Activated T-cell treated with anti-CD3 and anti-CD28 coated beads for 24 hours (primary cell): ENCODE measurements around the gene DRD2.

Experiments
- DNase-seq: peaks from one replicate; pipeline ENCODE4 v3.0.0-alpha.2; 2020; ENCODE audit warnings: low read depth

The DRD2 gene

DNA sequence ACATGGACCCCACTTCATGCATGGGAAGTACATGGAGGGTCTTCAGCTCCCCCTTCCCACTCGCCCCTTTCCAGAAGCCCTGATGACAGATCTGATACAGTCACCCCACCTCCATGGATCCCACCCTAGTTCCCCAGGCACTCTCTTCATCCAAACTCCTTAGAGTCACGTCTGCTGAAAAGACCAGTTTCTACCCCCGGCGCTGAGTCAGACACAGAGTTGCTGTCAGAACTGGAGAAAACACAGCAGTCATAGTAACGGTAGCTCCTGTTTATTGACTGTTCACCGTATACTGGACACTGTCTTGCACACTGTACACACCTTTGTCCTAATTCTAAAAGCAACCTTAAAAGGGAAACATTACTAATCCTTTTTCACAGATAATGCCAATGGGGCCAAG lies 29.1 kb downstream of the DRD2 start:
- DNase-seq, result no peak

DNA sequence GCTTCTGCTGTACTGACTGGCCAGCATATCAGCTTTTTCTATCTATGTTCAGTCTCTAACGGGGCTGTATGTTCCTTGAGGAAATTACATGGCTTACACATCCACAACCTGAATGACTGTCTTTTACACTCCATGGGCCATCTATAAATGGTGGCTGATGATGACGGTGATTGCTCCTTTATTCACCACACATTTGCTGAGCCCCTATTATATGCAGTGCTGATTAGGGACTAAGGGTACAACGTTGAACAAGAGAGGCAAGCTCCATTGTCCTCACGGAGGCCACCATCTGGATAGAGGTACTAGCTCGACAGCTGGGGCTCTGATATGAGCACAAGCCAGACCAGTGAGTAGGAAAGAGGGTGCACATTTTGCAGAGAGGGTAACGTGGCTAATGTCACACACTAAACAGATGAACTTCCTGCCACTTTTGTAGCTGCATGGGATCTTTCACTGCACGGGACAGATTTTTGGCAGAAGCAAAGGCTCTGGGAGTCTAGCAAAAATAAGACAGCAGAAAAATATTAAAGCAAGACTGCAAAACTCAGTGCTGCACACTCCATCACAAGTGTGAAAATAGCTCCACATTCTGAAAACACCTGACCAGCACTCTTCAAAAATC lies 30.6 kb downstream of the DRD2 start:
- no peak for DNase-seq

DNA sequence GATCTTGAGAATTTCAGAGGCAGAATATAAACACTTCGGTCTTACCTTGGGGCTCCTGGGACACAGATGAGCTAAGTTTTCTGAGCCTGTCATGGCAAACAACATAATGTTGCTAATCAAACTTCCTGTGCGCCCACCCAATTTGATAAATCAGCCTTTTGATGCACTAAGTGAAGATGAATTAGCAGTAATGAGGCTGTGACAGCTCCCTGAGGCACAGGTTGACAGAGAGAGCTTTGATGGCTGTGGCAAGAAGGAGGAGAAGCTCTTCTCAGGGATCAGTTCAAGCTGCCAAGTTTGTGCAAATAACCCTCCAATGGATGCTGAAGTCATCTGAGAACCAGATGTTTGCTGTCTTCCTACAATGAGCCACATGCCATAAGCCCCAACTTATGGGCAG lies 34.4 kb downstream of the DRD2 start:
- no peak for DNase-seq

DNA sequence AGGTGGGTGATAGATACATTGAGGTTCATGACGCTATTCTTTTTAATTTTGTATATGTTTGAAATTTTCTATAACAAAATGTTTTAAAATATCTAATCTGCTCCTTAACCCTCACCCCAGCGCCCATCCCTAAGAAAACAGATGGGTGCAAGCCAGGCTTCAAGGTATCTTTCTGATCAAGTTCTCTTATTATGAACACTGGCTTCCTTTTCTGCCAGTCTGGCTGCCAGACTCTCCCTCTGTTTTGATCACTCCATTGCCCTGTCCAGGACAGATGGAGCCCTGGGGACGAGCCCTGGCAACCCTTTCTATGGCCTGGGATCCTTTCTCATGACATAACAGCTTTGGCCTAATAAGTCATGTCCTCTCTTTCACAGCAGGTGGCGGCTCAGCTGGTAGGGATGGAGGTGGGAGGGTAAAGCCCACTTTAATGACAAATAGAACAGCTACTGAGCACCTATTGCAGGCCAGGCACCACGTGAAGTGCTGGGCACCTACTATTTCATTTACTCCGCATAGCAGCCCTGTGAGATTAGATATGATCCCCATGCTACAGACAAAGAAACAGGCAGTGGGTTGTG lies 38.4 kb downstream of the DRD2 start:
- DNase-seq, result no peak

DNA sequence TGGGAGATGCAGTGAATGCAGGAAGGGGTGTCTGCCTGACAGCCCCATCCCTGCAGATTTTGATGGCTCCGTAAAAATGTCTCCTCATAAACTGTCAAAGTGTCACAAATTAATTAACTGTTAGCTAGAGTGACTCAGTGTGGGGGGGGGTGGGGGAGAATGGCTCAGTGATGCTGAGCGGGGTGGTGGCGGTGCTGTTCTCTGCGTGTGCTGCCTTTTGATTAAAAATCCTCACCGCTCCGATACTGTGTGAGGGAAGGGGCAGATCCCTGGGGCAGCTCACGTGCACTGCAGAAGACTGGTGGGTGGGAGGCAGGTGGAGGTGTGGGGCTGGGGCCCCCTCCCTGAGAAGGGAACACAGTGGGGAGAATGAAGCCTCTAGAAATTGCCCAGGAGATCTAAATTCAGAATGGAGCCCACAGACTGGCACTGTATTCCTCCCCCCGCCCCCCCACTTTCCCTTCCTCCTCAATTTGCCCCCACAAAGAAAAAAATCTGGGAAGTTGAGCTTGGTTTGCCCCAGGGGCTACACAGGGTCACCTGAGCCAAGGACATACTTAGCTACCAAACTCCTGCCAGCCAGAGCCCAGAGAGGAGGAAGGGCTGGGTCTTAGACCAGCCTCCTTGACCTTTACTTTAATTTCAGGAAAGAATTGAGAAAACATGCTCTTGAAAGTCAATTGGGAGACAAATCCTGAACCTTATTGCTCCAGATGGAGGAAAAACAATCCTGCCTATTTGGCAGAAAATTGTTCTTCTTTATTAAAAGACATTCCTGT lies 39.8 kb downstream of the DRD2 start:
- DNase-seq, result no peak

DNA sequence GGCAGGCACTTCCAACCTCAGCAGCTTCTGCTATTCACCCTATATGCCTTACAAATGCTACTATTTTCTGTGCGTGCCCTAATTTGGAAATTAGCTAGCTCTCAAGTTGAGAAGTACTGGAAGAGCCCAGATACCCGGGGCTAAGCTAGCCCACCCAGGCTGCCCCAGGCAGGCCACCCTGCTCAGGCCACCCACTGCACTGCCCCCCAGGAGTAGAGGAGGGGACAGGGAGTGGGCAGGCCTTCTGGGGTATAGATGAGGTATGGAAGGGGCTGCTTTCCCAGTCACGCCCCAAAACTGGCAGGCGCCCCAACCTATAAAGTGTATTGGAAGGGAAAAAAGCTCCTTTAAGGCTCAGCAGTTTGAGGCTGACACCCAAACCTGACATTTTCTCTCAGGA lies 43.5 kb downstream of the DRD2 start:
- DNase-seq, result no peak

DNA sequence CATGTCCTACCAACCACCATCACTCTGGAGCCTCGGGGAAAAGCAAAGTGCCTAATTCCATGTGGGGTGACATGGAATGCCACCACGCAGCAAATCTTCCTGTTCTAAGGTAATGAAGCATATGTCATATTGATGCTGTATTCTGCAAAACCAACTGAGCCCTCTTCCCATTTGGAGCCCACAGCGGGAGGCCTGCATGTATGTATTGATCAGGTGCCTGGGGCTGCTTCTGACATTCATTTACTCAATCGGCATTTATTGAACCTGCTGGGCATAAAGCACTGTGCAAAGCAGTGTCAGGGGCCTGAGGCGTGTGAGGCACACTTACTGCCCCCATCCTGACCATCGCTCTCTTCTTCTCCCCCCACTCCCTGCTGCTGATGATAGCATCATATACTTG lies 48.5 kb downstream of the DRD2 start:
- DNase-seq, result no peak

DNA sequence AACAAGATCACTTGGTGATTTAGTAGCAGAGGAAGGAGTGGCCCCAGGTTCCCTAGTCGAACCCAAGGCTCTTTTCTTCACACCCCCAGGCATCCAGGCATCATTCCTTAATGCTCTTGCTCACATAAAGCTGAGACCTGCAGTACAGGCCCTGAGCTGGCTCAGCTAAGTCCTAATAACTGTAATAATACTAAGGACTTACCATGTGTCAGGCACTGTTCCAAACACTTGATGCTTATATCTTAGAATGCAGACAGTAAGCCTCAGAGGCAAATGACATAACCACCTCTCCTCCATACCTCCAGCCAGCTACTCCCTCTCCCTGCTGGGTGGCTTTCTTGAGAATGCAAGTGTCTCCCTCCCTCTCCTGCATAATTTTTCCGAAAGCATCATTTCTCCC lies 54.4 kb downstream of the DRD2 start:
- no peak for DNase-seq

DNA sequence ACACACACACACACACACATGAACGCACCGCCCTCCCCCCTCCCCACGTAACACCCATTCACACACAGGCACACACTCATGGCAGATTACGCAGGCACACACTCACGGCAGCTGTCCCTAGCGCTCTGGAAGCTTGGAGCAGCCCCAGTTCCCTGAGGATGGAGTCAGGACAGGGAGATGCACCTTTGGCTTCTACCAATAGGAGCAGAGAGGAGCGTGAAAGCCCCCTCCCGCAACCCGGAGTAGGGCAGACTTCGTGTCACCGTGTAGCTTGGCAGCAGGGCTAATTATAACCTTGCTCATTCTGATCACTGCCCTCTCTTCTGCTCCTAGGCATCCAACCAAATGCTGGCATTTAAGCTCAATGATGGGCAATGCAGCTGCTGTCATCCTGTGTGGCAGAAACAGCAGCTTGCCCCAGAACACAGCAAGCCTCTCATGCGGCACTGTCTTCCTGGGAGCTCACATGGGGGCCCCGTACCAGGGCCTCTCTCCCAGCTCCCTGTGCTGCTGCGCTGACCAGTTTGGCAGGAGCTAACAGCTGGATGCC lies 55.7 kb downstream of the DRD2 start:
- DNase-seq, result no peak

DNA sequence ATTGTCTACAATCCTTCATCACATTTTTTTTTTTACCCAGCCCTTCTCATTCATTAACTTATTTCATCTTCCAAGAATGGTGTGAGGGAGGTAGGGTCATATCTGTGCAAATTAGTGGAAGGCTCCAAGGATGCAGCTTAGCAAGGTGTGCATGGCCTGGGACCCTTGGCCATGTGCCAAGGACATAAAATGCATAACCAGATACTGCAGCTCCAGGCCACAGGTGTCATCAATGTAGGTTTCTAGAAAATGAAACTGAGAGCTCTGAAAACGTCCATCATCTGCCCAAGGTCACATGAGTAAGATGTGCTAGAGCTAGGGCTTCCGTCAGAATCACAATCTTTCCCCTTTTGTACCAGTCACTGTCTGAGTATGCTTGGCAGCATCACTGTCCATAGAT lies 57.8 kb downstream of the DRD2 start:
- no peak for DNase-seq

DNA sequence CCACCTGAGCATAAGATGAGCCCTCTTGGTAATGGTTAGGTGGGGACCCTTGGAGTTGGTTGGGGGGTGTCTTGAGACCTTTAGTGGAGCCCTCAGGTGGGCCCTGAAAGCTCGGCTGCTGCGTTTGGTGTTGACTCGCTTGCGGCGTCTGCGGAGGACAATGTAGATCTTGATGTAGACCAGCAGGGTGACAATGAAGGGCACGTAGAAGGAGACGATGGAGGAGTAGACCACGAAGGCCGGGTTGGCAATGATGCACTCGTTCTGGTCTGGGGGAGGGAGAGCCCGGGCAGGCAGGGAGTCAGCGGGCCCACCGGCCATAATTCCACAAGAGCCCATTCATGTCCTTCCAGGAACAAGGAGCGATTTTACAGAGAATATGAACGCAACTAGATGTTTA lies 59.9 kb downstream of the DRD2 start:
- DNase-seq, result no peak

DNA sequence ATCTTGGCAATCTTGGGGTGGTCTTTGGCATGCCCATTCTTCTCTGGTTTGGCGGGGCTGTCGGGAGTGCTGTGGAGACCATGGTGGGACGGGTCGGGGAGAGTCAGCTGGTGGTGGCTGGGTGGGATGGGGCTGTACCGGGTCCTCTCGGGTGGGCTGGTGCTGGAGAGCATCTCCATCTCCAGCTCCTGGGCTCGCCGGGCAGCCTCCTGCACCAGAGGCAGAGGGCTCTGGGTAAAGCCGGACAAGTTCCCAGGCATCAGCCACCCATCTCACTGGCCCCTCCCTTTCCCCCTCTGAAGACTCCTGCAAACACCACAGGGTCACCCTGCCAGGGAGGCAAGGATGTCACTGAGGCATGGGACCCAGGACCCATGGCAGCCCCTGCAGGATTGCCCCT lies 62.5 kb downstream of the DRD2 start:
- DNase-seq, result no peak

DNA sequence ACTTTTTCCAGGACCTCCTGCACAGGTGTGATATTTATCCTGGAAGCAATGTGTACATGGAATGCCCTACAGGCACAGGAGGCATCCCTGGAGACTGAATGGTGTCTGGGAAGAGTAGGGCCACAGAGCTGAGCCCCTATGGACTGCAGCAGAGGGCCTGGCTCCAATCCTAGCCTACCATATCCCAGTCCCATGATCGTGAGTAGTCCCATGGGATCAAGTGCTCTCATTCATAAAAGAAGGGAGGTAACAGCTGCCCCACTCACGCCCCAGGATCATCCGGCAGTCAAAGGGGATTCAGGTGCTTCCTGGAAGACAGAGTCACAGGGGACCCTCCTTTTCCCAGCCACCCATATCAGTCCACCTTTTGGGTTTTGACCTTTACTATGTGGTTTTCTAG lies 63.7 kb downstream of the DRD2 start:
- no peak for DNase-seq

DNA sequence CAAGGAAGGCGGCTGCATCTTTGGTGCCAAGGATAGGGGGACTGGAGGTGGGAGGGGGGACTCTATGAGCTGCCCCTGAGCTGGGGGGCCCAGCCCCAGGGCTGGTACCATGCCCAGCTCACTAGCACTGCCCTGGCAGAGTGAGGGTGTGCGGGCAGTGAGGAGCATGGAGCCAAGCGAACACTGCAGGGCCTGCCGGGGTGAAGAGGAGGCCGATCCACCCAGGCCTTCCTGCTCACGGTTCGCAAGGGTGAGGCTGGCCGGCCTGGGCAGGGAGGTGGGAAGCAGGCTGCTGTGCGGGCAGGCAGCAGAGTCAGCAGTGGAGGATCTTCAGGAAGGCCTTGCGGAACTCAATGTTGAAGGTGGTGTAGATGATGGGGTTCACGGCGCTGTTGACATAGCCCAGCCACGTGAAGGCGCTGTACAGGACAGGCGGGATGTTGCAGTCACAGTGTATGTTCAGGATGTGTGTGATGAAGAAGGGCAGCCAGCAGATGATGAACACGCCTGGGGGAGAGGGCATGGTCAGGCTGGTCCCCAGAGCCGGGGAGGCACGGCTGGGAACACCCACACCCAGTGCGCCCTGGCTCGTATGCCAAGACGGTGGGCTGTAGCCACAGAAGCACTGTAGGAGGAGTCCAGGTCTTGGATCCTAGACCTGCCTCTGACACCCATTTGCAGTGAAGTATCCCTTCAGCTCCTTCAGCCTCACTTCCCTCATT lies 64.6 kb downstream of the DRD2 start:
- DNase-seq, result no peak

DNA sequence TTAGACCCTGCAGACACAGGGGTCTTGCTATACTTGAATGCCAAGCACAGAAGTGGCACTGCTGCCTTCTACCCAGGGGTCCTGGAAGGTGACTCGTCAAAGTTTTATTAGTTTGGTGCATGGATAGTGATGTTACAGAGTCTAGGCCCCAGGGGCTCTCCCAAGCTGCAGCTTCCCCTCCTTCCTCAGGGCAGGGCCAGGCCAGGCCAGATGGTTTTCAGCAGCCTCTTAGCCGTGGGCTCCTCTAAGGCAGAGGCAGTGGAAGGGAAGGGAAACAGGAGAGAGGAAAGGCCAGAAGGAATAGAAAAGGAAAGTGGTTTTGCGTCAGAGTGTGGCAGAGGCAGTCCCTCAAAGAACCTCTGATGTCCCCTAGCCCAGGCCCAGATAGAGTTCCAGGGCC lies 65.7 kb downstream of the DRD2 start:
- DNase-seq, result no peak

DNA sequence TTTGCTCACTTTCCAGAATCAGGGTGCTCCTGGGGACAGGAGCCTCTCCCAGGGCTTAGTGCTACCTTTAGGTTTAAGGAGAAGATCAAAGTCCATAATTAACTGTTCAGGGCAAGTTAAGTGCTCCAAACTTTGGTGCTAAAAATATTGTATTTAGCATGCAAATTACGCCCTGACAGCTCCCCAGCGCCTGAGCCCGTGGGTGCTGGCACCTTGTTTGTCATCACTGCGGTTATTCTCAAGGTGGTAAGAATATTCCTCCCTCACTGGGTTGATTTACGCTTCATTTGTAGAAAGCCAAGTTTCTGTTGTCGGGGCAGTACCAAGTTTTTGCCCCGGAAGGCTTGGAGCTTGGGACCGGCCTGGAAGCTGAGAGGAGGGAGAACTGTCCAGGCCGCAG lies 66.3 kb downstream of the DRD2 start:
- DNase-seq, result no peak

DNA sequence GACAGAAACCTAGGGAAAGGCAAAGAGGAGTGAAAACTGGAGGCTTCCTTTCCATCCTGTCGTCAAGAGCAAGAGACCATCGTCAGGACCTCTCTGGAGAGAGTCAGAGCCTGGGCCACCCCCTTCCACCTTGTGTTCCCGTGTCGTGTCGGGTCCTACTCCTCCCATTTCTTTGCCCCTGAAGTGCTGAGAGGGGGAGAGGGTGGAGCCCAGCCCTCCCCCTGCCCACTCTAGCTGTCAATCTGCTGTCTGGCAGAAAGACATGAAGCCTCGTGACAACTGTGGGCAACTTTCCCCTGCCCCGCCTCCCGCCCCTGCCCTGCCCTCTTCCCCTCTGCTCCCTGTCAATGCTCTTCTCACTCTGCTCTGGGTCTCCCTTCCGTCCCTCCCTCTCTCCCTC lies 67.0 kb downstream of the DRD2 start:
- no peak for DNase-seq

DNA sequence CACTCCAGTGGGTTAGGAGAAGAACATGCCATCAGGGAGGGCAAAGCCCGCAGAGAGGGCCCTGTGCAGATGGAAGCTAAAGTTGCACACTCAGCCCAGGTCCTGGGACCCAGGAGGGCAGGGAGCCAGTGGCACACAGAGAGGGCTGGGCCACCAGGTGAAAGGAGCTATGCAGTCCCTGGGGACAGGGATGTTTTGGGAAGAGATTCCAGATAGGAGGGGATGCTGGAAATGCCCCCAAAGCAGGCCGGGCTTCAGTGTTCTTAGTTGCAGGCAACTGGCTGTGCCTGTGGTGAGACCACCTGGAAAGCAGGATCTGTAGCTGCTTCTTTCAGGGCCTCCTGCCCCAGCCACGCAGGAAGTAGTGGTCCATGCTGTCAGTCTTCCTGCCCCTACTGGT lies 68.0 kb downstream of the DRD2 start:
- no peak for DNase-seq

DNA sequence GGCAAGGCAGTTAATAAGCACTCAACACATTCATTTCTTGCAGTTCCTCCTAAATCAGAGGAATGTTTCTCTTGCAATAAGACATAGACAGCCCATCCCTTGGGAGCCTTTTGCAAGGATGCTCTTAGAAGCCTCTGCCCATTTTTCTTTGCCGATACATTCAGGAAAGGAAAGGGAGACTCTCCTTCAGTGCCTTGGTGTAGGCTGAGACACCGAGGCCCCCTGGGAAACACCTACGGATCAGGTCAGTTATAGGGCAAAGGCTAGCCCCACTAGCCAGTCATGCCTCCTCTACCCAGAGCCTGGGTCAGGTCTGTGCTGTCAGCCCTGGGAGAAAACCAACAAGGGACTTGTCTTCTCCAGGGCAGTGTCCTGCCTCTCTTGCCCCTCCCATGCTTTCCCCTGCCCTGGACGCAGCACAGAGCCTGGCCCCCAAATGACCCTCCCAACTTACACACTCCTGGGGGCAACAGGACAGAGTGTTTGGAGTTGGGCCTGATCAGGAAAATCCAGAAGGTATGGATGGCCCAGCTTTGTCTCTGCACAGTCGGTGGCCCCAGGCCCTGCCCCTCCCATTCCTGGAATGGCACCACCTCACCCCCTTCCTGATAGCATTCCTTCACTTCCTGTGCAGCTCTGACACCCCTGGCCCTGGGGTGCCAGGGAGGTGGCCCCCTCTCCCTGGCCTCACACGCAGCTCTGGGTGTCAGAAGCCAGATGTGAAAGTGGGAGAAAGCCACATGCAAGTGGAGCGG lies 69.3 kb downstream of the DRD2 start:
- no peak for DNase-seq

DNA sequence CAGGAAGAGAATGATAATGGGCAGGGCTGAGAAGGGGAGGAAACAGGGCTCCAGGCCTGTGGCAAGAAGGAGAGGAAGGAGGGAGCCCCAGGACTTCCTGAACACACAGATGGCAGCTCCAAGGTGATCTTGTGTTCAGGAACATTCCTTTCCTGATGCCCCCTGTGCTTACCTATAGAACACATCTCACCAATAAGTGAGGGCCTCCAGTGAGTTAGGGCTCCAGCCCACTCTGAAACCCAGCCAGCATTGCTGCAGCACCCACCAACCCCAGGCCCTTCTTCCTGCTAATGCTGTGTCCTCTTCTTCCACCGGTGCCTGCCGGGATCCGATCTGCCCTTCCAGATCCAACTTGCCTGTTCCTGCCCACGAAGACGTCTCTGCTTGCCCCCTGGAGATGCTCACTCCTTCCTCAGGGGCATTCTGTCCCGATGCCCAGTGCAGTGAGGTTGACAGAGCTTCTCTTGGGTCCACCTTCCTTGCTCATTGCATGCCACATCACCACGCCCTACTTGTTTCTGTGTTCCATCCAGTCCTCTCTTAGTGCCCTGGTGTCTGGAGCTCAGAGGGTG lies 70.3 kb downstream of the DRD2 start:
- DNase-seq, result no peak

DNA sequence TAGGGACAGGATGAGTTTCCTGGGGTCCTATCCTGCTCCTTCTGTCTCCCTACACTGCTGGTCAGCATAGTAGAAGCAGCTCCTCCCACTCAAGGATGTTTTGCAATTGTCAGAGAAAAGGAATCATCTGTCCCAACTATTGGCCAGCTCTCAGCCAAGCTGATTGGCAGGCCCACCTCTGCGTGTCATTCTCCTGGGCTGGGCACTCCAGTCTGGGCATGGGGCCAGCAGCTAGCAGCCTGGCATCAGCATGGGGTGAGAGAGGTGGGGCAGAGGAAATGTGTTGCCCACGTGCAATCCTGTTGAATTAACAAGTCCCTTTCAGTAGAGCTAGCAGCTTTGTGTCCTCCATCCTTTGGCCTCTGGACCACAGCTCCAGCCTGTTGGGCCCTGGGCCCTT lies 73.5 kb downstream of the DRD2 start:
- DNase-seq, result no peak
